Caco-2 (cell line): ENCODE results near the gene TLK1. TPM values are rescaled to one million over a fixed set of nuclear protein-coding genes. Genes with fewer than 3 reads are reported as not detected.

Experiments used
- BruUV-seq: library from RNA; stranded (reverse); fragments of 400-500 nt; replicated peaks from 2 replicates; lab custom pipeline; 2021; lab: Mats Ljungman, UMichigan
- CTCF ChIA-PET: fragments of 300-600 bp; sonication (Branson Sonifier 250); formaldehyde crosslinking; loops from one replicate; lab custom pipeline; 2022; ENCODE audit warnings: antibody characterized with exemption; lab: Charles Lee
- POLR2A ChIA-PET: fragments of 300-600 bp; sonication (Branson Sonifier 250); formaldehyde crosslinking; loops from one replicate; lab custom pipeline; 2022; ENCODE audit warnings: antibody characterized with exemption; lab: Charles Lee
- DNase-seq, 2 experiments: peaks; one replicate each; pipeline versions ENCODE4 v3.0.0 to v3.0.0-alpha.2; 2020 to 2022
- H3K27me3 ChIP-seq: replicated peaks from 2 replicates; pipeline ENCODE4 v1.6.0; 2011; ENCODE audit warnings: low read length; ENCODE audit not compliant: control insufficient read depth, insufficient read depth
- H3K36me3 ChIP-seq: 2 replicates; pipeline ENCODE4 v1.5.1; 2011; ENCODE audit warnings: low read length; ENCODE audit not compliant: control insufficient read depth, insufficient read depth
- H3K4me1 ChIP-seq: fragments of 250-450 bp; sonication (Bioruptor Pico); 2 replicates; pipeline ENCODE4 v1.5.1; 2020; ENCODE audit warnings: mild to moderate bottlenecking
- H3K4me3 ChIP-seq: 2 replicates; pipeline ENCODE4 v1.5.1; 2011; ENCODE audit warnings: low read depth, mild to moderate bottlenecking, control low read depth, low read length
- H3K9me3 ChIP-seq: fragments of 250-450 bp; sonication (Bioruptor Pico); 2 replicates; pipeline ENCODE4 v1.5.1; 2020; ENCODE audit warnings: mild to moderate bottlenecking, moderate library complexity
- H3K27ac Mint-ChIP-seq: one replicate; pipeline ENCODE4 v1.8.0; 2022; ENCODE audit warnings: mixed read lengths; ENCODE audit not compliant: unreplicated experiment
- H3K27me3 Mint-ChIP-seq: one replicate; pipeline ENCODE4 v1.8.0; 2022; ENCODE audit warnings: mixed read lengths; ENCODE audit not compliant: insufficient read depth, unreplicated experiment
- H3K36me3 Mint-ChIP-seq: one replicate; pipeline ENCODE4 v1.8.0; 2022; ENCODE audit warnings: mild to moderate bottlenecking, mixed read lengths; ENCODE audit not compliant: insufficient read depth, unreplicated experiment
- H3K4me1 Mint-ChIP-seq: one replicate; pipeline ENCODE4 v1.8.0; 2022; ENCODE audit warnings: low read depth, mixed read lengths; ENCODE audit not compliant: unreplicated experiment
- H3K4me3 Mint-ChIP-seq: one replicate; pipeline ENCODE4 v1.8.0; 2022; ENCODE audit warnings: mild to moderate bottlenecking, moderate library complexity, mixed read lengths; ENCODE audit not compliant: unreplicated experiment
- H3K9me3 Mint-ChIP-seq: one replicate; pipeline ENCODE4 v1.8.0; 2022; ENCODE audit warnings: mixed read lengths; ENCODE audit not compliant: unreplicated experiment
- intact Hi-C: fragments of 100-400 bp; cut with micrococcal nuclease; formaldehyde crosslinking; loops from one replicate; pipeline ENCODE4 v1.10.0; 2022; ENCODE audit not compliant: unreplicated experiment
- total RNA-seq: library from RNA; stranded (reverse); gene quantifications from 2 replicates; pipeline ENCODE4 v1.2.3, GENCODE V29; 2022
- TF ChIP-seq, protein P1 (sequence below), 2 experiments: fragments of 200-600 bp in 1 of 2; IDR thresholded peaks; 1 replicate in 1 of 2; 2 replicates in 1 of 2; pipeline versions ENCODE4 v1.5.1 to v1.8.0; 2011 to 2022; ENCODE audit warnings: antibody characterized with exemption in 1 of 2, control low read depth in 1 of 2, inconsistent platforms in 1 of 2, low read depth in 1 of 2, low read length in 1 of 2, mild to moderate bottlenecking in 1 of 2, moderate library complexity in 1 of 2; ENCODE audit not compliant: insufficient read depth in 1 of 2, severe bottlenecking in 1 of 2, unreplicated experiment in 1 of 2

Gene TLK1
- total RNA-seq, 1 experiment from 2014 or later, result 85.1 TPM

GRCh38 chr2:170974304-170974993, 186.2 kb downstream of the TLK1 start:
- Mint-ChIP-seq H3K9me3 (no peaks in the 10 kb centered on the region), H3K4me3 (peak overlapping the region; percentile 64), H3K27ac (peak overlapping the region; percentile 15), H3K4me1 (peaks cover 7% of the 10 kb centered on the region), H3K36me3 (peaks cover 34% of the 10 kb centered on the region), H3K27me3 (no peaks in the 10 kb centered on the region)
- POLR2A ChIA-PET, result no interaction called here
- Histone ChIP-seq H3K4me3 (peak overlapping the region; percentile 92), H3K27me3 (no peaks in the 10 kb centered on the region), H3K36me3 (no peaks in the 10 kb centered on the region), H3K4me1 (peaks cover 29% of the 10 kb centered on the region), H3K9me3 (no peaks in the 10 kb centered on the region)
- CTCF ChIA-PET, result interaction anchor here (0.7 to 3.8 kb wide), 3 partner anchors 45 to 442 kb away, joined by 3 to 32 read pairs (median 3); partner anchors contain the start of gene GORASP2
- TF ChIP-seq, protein P1, sequence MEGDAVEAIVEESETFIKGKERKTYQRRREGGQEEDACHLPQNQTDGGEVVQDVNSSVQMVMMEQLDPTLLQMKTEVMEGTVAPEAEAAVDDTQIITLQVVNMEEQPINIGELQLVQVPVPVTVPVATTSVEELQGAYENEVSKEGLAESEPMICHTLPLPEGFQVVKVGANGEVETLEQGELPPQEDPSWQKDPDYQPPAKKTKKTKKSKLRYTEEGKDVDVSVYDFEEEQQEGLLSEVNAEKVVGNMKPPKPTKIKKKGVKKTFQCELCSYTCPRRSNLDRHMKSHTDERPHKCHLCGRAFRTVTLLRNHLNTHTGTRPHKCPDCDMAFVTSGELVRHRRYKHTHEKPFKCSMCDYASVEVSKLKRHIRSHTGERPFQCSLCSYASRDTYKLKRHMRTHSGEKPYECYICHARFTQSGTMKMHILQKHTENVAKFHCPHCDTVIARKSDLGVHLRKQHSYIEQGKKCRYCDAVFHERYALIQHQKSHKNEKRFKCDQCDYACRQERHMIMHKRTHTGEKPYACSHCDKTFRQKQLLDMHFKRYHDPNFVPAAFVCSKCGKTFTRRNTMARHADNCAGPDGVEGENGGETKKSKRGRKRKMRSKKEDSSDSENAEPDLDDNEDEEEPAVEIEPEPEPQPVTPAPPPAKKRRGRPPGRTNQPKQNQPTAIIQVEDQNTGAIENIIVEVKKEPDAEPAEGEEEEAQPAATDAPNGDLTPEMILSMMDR (IDR thresholded peaks at IDR 0.05; ENCODE audit: insufficient read depth in 1 of 2, low read depth in 1 of 2, low read length in 1 of 2, severe bottlenecking in 1 of 2, unreplicated experiment in 1 of 2), result no peak
- intact Hi-C loops, result loop anchor here (5.0 to 10.0 kb wide), 2 partner anchors 270 to 458 kb away; partner anchors contain the start of genes DCAF17 and METTL8
- DNase-seq, result peak; percentile 60 to 70
- no TSS peak for BruUV-seq

GRCh38 chr2:170973492-170974303, 187.0 kb downstream of the TLK1 start:
- Mint-ChIP-seq H3K4me3 (peak overlapping the region; percentile 64), H3K27ac (peak overlapping the region; percentile 15), H3K4me1 (peaks cover 7% of the 10 kb centered on the region), H3K9me3 (no peaks in the 10 kb centered on the region), H3K27me3 (no peaks in the 10 kb centered on the region), H3K36me3 (peaks cover 40% of the 10 kb centered on the region)
- H3K27me3 ChIP-seq, result no peaks in the 10 kb centered on the region
- TF ChIP-seq, protein P1 (IDR thresholded peaks at IDR 0.05; ENCODE audit: insufficient read depth in 1 of 2, low read depth in 1 of 2, low read length in 1 of 2, severe bottlenecking in 1 of 2, unreplicated experiment in 1 of 2), result peak; percentile 84 to 94
- BruUV-seq, result TSS peak; percentile 36
- no peaks in the 10 kb centered on the region for H3K36me3 ChIP-seq
- no peaks in the 10 kb centered on the region for H3K9me3 ChIP-seq
- ChIA-PET POLR2A (no interaction called here), CTCF (interaction anchor here (0.7 to 3.8 kb wide), 7 partner anchors 45 to 460 kb away, joined by 3 to 32 read pairs (median 6); partner anchors contain the start of genes DCAF17, GORASP2 and METTL8)
- peak overlapping the region; percentile 92 for H3K4me3 ChIP-seq
- intact Hi-C loops, result loop anchor here (1.0 to 10.0 kb wide), 5 partner anchors 113 to 459 kb away; partner anchors contain the start of genes DCAF17 and METTL8
- peaks cover 29% of the 10 kb centered on the region for H3K4me1 ChIP-seq
- peak; percentile 86 to 92 for DNase-seq

GRCh38 chr2:170973225-170973491, 187.5 kb downstream of the TLK1 start:
- peak overlapping the region; percentile 64 for H3K4me3 Mint-ChIP-seq
- BruUV-seq, result no TSS peak
- H3K4me1 ChIP-seq, result peaks cover 29% of the 10 kb centered on the region
- H3K27me3 ChIP-seq, result no peaks in the 10 kb centered on the region
- H3K36me3 Mint-ChIP-seq, result peaks cover 46% of the 10 kb centered on the region
- intact Hi-C loops, result loop anchor here (1.0 to 10.0 kb wide), 5 partner anchors 113 to 459 kb away; partner anchors contain the start of genes DCAF17 and METTL8
- H3K9me3 ChIP-seq, result no peaks in the 10 kb centered on the region
- no peaks in the 10 kb centered on the region for H3K36me3 ChIP-seq
- no peaks in the 10 kb centered on the region for H3K9me3 Mint-ChIP-seq
- TF ChIP-seq, protein P1 (IDR thresholded peaks at IDR 0.05; ENCODE audit: insufficient read depth in 1 of 2, low read depth in 1 of 2, low read length in 1 of 2, severe bottlenecking in 1 of 2, unreplicated experiment in 1 of 2), result no peak
- peaks cover 7% of the 10 kb centered on the region for H3K4me1 Mint-ChIP-seq
- POLR2A ChIA-PET, result no interaction called here
- no peak for DNase-seq
- H3K27me3 Mint-ChIP-seq, result no peaks in the 10 kb centered on the region
- peak overlapping the region; percentile 40 for H3K4me3 ChIP-seq
- H3K27ac Mint-ChIP-seq, result peak overlapping the region; percentile 15
- CTCF ChIA-PET, result interaction anchor here (0.6 to 3.8 kb wide), 6 partner anchors 114 to 461 kb away, joined by 3 to 32 read pairs (median 6); partner anchors contain the start of genes DCAF17 and METTL8
